ENCODE results near the gene NANP. TPM values are rescaled to one million over a fixed set of nuclear protein-coding genes. Genes with fewer than 3 reads are reported as not detected.

Gene NANP
- total and polyA plus RNA-seq, 9 of the 15 experiments (the other 6 are each of a cell fraction or from before 2014, with no cell fraction given) = 5.4 to 8.4 (median 6.9) TPM

GRCh38 chr20:25623736-25624499 is at the start of gene NANP (continued):
- TF ChIP-seq CCAR2 (IDR thresholded peaks at IDR 0.05; ENCODE audit: low read depth, low read length) (no peak), PCBP1 (IDR thresholded peaks at IDR 0.05; ENCODE audit: low read depth, low read length, poor library complexity, severe bottlenecking) (no peak), JUN (IDR thresholded peaks at IDR 0.05; ENCODE audit: borderline replicate concordance, low read depth, low read length) (no peak), JUN (CRISPR knock-in tag; IDR thresholded peaks at IDR 0.05; ENCODE audit: borderline replicate concordance) (no peak), ZEB2 (IDR thresholded peaks at IDR 0.05) (no peak), ASH1L (IDR thresholded peaks at IDR 0.05; ENCODE audit: borderline replicate concordance, low read depth, partially characterized antibody) (no peak), ZBTB8A (IDR thresholded peaks at IDR 0.05; ENCODE audit: partially characterized antibody) (no peak), ELF4 (CRISPR knock-in tag; IDR thresholded peaks at IDR 0.05) (no peak), ZNF143 (CRISPR knock-in tag; IDR thresholded peaks at IDR 0.05) (no peak), FOXJ2 (tag; IDR thresholded peaks at IDR 0.05) (0 out of 2 replicates have a peak, but pooled peaks have one; percentile 10), CCNT2 (IDR thresholded peaks at IDR 0.05; ENCODE audit: borderline replicate concordance, extremely low read depth, insufficient read length, low read depth, low read length) (peak; percentile 44), ZNF76 (CRISPR knock-in tag; IDR thresholded peaks at IDR 0.05; ENCODE audit: borderline replicate concordance) (peak; percentile 17; the same call in 1 of the 2 replicates), ZNF24 (IDR thresholded peaks at IDR 0.05) (no peak), HSF4 (CRISPR knock-in tag; IDR thresholded peaks at IDR 0.05; ENCODE audit: borderline replicate concordance) (no peak), BACH1 (tag; IDR thresholded peaks at IDR 0.05) (no peak), ESRRB (CRISPR knock-in tag; IDR thresholded peaks at IDR 0.05; ENCODE audit: borderline replicate concordance) (no peak), SNAPC5 (CRISPR knock-in tag; IDR thresholded peaks at IDR 0.05) (no peak), SMARCA4 (IDR thresholded peaks at IDR 0.05) (no peak), CGGBP1 (CRISPR knock-in tag; IDR thresholded peaks at IDR 0.05) (no peak), CEBPB (tag; IDR thresholded peaks at IDR 0.05) (no peak), BRD4 (IDR thresholded peaks at IDR 0.05) (no peak), ZFP1 (CRISPR knock-in tag; IDR thresholded peaks at IDR 0.05) (no peak), KLF13 (tag; IDR thresholded peaks at IDR 0.05; ENCODE audit: borderline replicate concordance, low read depth) (no peak), XRCC3 (IDR thresholded peaks at IDR 0.05) (no peak), HLTF (IDR thresholded peaks at IDR 0.05) (no peak)
- TF ChIP-seq, protein P1, sequence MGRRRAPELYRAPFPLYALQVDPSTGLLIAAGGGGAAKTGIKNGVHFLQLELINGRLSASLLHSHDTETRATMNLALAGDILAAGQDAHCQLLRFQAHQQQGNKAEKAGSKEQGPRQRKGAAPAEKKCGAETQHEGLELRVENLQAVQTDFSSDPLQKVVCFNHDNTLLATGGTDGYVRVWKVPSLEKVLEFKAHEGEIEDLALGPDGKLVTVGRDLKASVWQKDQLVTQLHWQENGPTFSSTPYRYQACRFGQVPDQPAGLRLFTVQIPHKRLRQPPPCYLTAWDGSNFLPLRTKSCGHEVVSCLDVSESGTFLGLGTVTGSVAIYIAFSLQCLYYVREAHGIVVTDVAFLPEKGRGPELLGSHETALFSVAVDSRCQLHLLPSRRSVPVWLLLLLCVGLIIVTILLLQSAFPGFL (CRISPR knock-in tag; IDR thresholded peaks at IDR 0.05) = no peak
- TF ChIP-seq, protein P2, sequence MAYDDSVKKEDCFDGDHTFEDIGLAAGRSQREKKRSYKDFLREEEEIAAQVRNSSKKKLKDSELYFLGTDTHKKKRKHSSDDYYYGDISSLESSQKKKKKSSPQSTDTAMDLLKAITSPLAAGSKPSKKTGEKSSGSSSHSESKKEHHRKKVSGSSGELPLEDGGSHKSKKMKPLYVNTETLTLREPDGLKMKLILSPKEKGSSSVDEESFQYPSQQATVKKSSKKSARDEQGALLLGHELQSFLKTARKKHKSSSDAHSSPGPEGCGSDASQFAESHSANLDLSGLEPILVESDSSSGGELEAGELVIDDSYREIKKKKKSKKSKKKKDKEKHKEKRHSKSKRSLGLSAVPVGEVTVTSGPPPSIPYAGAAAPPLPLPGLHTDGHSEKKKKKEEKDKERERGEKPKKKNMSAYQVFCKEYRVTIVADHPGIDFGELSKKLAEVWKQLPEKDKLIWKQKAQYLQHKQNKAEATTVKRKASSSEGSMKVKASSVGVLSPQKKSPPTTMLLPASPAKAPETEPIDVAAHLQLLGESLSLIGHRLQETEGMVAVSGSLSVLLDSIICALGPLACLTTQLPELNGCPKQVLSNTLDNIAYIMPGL (CRISPR knock-in tag; IDR thresholded peaks at IDR 0.05) = no peak
